CD1c-positive myeloid dendritic cell (primary cell): ENCODE data around the gene TAGLN2.

Source experiments
- DNase-seq: peaks from one replicate; pipeline ENCODE4 v3.0.0-alpha.2; 2016; ENCODE audit errors: extremely low spot score

TAGLN2 gene

DNA sequence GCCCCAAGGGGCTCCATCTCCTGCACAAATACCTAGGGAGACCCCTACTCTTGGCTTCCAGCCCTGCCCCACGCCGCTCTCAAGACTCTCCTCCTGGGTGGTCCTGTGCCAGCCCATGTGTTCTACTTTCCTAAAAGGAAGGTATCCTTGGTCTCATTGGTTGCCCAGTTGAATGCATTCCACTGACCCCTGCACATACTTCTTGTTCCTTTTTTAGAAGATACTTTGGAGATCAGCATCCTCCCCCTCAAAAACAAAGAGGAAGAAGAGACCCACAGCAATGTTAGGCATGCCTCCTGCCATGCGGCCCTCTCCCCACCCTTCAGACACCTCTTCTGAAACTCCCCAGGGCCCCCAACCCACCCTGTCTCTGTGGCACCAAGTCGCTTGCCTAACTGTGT lies 24.7 kb upstream of the TAGLN2 start:
- DNase-seq = peak; percentile 74

DNA sequence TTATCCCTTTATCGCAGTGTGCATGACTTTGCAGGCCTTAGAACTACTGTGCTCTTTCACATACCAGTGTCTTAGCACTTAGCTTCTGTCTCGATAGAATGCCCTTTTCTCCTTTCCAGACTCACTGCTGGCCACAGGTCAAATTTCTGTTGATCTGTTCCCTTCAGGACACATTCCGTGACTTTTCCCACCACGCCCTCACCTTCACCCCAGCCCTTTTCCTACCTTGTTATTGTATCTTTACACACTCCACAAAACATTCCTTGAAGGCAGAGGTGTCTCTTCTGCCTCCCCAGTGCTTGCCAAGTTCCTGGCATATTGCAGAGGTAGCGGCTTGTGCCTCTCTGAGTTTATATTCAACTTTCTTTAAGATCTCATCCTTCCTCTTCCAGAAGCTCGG lies 23.8 kb upstream of the TAGLN2 start:
- DNase-seq = no peak

DNA sequence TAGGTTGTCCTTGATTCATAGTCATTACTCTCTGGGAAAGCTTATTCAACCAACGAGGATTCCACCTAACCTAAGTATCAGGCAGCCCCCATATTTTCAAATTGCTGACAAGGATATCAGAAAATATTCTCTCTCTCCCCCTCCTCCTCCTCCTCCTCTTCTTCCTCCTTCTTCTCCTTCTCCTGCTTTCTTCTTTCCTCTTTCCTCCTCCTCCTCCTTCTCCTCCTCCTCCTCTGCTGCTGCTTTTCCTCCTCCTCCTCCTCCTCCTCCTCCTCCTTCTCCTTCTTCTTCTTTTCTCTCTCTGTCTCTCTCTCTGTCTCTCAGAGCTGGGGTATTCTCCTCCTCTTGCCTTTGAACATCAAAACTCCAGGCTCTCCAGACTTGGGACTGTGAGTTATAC lies 22.6 kb upstream of the TAGLN2 start:
- no peak for DNase-seq

DNA sequence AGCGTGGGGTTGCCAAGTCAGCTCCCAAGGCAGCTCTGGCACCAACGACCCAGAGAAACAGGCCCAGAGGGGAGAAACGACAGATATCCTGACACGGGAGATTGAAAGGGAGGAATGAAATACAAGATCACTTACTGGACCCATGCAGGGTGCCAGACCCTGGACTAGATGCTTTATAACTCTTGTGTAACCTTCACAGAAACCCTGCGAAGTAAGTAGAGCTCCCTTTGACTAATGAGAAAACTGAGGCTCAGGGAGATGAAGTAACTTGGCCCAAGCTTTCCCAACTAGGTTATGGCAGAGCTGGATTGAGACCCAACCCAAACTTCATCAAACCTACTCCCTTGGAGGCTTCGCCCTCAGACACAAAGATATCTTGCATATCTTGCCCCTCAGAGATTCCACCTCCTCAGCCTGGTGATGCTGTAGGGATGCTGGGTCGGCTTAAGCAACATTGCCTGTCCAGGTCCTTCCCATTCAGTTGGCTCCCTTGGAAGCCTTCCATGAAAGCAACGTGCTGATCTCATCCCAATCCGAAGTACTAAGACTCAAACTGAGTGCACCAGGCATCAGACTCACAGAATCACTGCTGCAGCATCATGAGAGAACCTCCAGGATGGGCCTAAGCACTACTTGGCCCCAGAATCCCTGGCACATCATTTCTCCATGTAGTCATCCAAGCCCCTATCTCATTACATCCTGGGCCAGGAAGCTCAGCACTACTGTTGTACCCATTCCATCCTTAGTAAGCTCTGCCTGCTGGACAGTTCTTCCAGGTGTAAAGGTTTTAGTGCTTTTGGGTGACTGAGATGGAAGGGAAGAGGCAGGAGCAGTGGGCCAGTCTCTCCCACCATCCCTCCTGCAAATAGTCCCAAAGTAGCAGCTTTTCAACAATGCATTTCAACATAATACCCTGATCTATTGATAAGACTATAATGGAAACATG lies 21.2 kb upstream of the TAGLN2 start:
- DNase-seq = no peak

DNA sequence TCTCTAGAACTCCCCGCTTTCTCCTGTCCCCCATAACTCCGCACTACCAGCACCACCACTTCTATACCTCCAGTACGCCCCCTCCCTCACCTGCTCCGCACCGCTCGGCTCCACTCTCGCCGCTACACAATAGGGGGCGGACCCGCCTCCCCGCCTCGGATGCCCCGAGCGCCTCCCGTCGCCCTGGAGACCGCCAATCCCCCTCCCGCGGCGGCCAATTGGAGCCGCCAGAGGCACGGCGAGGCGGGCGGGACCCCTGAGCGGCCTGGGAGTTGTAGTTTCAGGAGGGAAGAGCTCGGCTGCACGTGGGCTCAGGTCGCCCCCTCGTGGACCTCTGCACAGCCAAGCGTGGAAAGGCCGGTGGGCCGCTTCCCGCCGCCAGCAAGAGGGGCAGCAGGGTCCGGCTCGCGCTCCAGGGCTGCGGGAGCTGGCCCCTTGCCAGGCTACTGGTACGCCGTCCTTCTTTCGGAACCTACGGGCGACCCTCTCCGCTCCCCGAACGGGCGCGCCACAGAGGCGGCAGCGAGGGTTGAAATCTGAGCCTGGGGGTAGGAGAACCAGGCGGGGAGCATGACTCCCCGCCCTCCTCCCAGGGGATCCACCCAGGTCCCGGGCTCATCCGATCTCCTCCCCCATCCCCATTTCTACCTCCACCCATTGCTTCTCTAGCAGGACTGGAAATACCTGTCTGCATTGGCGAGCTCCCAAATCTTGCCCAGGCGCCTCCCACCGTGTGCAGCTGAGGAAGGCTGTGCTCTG lies 20.4 kb upstream of the TAGLN2 start, which contains the start of gene IGSF9:
Gene IGSF9, minus strand, starts transcription at position 131 of the 759 bp plus-strand sequence. CDS start 2,159 bp downstream, outside the sequence.
- DNase-seq = peak; percentile 61

DNA sequence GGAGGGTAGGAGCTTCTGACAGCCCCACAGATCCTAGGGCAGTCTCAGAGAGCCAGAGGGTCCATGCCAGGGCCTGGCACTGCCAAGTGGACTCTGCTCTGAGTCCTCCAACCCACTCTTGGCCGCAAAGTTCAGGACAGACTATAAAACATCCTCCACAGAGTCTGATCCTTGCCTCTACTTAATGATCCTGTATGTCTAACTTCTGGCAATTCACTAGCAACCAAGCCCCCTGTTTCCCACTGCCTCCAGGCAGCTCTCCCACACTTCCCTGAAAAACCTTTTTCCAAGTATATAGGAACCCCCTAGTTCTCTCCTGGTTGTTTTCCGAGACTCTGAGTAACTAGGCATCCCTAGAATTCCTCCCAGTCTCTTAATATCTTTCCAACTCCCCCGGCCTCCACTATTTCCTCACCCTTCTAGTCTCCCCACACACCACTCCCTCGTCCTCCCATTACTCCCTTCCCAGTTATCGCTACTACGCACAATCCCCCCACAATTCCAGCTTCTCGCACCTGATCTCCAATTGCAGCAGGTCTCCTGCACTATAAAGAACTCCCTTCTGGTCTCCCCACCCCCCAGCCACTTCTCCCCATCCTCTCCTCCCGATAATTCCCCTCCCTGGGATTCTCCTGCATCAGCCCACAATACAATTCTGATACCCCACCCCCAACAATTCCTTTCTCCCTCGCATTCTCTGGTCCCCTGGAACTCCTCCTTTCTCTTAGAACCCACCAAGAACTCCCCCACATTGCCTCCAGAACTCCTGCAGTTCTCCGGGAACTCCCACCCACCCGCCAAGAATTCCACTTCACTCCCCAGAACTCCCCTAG lies 19.5 kb upstream of the TAGLN2 start:
- no peak for DNase-seq

DNA sequence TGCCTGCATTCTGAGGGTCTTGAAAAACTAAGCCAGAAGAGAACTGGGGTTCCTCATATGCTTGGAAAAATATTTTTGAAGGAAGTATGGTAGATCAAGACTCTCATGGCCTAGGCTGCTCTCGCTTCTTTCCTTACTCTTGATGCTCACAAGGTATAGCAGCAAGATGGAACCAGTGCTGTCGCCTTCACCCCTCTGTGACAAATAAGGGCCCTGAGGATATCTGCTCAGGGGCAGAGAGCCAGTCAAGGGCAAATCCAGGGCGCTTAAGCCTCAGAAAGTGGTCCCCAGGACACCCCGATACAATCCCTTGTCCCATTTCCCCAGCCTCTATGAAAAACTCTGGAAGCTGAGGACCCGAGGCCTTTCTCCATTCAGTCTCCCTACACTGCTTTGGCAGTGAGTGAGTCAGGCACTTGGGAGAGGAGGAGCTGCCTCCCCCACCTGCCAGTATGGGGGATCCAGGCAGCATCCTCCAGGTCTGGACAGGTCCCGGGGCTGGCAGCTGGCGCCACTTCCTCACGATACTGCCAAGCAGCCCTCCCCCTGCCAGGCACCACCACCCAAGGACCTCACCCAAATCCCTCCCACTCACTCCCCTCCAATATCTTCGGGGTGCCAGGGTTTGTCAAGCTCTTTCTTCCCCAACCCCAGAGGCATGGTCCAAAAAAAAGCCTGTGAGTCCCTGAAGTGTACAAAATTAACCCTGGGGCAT lies 18.8 kb upstream of the TAGLN2 start:
- no peak for DNase-seq

DNA sequence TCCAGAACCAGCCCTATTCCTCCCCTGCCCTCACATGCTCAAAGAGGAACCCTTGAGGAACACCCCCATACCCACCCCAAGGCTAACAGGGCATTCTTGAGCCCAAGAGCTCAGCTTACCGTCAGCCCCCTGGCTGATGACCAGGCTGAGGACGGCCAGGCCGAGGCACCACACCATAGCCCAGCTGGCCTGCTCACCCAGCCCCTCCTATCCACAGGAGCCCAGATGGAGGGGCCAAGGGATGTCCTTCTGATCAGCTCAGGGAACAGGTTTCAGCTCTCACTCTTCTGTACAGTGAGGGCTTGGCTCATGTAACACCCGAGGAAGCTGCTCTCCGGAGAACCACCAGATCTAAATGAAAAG lies 18.0 kb upstream of the TAGLN2 start:
- no peak for DNase-seq

DNA sequence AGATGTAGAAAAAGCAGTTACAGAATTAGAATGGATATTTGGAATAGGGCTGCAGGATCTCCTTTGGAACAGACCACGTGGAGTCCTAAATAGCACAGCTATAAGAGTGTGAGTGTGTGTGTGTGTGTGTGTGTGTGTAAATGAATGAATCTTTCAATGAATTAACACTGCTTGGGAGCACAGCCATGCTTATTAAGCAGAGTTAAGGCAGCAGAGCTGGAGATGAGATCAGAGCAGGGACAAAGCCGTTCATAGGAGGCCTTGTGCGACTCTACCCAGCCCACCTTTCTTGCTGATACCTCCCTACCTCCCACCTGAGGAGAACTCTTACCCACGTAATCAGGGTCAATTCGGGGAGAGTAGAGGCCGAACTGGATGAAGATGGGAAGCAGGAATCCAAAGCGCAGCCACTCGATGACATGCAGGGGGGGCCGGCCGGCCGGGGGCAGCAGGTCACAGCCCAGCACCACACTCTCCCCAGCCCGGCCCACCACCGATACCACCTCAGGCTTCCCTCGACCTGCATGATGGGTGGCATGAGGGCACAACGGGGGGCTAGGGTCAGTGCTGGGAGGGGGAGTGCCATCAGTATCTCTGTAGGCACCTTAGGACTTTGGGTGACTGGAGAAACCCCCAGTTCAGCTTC lies 17.4 kb upstream of the TAGLN2 start:
- DNase-seq = no peak

DNA sequence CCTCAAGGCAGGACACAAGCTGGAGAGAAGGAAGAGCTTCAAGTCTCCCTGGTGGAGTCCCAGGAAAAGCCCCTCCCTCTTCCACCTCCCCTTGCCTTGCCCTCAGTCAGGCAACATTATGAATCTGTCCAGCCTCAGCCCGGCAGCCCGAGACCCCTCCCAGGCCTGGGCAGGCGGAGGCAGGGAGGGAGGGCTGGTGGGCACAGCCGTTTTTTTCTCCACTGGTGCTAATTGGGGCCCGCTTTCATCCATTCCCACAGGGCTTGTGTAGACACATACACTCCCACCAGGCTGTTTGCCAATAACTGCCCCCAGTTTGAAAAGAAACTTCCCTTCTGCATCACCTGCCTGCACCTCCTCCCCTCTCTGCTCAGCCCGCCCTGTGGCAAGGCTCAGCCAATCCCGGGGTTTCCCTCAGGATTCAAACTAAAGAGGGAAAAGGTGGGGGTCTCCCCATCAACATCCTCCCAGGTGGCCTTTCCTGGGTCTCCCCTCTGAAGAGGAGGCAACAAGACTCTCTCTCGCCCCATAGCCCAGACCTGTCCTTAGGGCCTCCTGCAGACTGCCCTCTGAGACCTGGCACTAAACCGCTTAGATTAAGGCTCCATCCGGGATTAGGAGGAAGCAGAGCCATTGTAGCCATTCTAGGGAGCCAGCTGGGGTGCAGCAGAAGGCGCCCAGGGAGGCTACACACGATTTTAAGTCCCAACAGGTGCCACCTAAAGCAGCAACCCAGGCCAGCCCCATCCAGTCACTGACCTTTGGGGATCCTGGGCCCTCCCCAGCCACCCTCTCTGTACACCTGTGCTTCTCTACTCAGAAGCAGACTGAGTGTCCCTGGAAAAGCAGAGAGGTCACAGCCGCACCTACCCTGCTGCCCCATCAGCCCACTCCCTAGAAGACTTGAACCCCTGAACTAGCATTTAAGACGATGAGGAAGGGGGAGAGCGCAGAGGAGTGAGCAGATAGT lies 16.6 kb upstream of the TAGLN2 start:
- DNase-seq = no peak

DNA sequence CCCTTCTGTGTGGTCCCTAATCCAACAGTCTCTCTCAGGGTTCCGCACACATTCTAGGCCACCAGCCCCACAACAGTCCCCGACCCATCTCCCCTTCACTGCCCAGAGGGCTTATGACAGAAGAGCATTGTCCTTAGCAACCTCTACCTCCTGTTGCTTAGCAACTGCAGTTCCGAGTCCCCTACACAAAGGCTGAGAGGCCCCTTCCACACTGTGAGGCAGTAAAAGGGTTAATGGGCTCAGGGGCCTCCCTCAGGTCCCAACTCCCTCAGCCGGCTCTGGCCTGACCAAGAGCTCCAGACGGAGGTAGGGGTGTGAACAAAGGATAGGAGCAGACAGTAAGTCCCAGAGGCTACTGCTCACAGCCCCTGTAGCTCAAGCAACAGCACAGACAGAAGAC lies 15.8 kb upstream of the TAGLN2 start:
- DNase-seq = no peak

DNA sequence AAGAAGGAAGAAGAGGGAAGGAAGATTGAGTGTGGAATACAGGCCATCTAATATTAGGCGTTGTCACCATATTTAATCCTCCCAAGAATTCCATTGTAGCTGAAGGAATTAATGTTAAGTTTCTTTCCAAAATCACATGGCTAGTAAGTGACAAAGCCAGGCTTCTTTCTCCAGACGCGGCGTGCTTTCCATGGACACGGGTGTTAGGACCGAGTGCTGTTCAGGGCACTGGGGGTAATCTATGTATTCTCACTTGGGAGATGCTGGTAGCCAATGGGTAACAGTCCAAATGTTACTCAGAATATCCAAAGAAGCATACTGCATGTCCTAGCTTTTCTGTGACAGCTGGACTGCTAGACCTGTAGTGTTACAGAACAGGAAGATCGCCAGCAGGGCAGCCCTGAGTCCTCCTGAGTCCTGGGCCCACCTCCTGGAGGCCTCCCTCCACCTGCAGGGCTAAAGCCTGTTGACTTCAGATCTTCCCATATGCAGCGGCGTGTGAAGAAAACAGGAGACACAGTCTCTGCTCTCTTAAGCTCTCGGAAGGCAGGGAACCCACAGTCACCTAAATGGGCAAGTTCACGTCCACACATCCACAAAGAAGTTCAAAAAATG lies 14.8 kb upstream of the TAGLN2 start:
- DNase-seq = no peak

DNA sequence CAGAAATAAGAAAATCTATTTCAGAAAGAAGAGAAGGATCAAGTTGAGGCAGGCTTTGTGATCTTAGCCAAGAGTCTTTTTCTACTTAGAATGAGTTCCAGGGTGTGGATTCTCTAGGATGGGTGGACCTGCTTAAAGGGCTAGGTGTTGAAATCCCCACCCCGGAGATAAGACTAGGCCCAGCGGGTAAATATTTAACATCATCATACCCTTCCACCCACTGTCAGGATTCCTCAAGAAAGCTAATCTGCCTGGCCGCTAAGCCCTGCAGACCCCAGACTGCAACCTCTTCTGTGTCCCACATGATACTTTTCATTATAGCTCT lies 14.3 kb upstream of the TAGLN2 start:
- DNase-seq = no peak

DNA sequence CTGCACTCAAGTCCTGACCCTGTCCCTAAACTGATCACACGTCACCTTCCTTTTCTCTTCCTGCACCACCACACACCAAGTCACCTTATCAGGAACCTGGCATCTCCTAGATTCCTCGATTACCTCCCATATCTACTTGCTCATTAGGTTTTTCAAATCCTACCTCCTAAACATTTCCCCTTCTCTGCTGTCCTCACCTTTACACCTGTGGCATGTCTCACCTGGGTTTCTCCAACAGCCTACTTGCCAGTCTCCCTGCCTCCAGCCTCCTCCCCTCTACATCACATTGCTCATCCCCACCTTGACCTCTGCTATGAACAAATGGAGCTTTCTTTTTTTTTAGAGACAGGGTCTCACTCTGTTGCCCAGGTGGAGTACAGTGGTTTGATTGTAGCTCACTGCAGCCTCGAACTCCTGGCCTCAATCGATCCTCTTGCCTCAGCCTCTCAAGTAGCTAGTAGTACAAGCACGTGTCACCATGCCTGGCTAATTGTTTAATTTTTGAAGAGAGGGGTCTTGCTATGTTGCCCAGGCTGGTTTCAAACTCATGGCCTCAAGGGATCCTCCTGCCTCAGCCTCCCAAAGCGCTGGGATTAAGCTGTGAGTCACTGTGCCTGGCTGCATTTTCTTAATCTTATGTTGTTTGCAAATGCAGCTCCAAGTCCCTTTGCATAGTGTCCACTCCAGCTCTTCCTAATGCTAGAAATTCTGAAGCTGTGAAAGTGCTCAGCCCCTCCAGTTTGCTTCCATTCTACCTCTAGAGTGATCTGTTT lies 13.8 kb upstream of the TAGLN2 start:
- DNase-seq = no peak

DNA sequence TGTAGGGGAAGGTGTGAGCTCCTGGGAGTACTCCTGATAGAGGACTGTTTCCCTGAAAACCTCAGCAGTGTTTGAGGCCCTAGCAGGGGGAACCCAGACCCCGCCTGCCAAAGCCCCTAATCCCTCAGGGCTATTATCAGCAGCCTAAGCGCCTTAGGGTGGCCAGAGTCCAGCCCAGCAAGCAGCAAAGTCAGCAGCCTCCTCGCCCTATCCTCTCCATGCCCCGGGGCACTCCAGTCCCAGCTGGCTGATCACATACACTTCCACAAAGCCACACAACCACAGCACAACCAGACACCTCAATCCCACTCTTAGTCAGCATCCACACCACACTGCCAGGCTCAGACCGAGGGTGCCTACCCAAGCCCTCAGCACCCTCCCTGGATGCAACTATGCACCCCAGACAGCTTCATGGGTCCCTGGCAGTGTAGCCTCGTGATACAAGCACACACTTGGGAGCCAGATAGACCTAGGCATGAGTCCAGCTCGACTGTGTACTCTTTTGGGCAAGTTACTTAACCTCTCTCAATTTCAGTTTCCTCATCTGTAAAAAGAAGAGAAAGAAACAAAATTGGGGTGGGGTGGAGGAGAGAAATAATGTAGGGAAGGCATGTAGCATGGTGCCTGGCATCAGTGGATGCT lies 13.0 kb upstream of the TAGLN2 start:
- no peak for DNase-seq

DNA sequence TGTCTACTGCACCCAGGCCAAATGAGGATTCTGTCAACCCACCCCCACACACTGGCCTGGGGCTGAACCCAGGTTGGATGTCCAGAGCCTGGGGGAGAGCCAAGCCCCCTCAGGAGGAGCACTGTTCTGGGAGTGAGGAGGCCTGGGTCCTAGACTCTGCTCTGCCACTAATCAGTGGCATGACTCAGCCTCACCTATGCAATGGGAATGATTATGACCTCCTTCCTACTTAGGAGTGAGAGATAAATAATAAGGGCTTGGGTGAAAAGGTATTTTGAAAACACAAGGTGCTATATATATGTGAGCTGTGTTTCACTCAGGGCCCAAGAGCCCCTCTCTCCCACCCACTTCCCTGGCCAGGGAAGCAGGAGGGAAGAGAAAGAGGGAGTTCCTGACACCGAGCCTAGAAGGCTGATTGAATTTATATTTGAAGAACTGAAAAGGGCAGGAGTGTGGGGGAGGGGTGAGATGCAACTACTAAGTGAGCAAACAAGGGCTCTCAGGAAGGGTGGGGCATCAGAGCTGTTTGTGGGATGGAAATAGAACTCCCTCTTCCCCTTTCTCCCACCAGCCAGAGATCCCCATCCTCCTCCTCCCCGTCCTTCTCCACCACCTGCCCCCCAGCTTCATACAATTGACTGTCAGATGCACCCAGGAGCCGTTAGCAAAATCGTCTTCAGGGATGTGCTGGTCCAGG lies 11.9 kb upstream of the TAGLN2 start:
- DNase-seq = peak; percentile 74

DNA sequence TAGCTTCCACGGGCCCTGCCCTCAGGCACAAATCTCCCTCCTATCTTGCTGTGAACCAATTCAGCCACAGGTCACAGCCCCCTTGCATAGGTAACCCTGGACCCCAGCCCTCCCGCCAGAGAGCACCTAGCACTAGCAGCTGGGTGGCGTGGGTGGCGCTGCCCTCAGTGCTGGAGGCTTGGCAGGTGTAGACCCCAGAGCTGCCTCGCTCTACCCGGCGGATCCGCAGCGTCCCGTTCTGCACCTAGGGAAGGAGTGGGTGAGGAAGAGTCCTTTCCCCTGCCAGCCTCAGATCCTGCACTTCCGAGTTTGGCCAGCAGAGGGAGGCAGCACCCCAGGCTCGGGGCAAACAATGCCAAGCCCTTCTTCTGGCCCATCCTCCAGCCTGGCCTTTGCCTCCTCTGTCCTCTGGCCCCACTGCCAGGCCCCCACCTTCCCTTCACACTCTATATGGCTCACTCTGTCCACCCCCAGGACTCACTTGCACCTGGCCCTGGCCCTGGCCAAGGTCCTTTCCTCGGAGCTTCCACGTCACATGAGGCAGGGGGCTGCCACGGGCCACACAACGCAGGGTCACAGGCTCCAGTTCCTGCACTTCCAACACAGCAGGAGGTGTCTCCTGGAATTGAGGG lies 11.1 kb upstream of the TAGLN2 start:
- DNase-seq = peak; percentile 84
